Tibial nerve (tissue), 3 donors: ENCODE results near the gene CREB3L4.

Experiments used
- EP300 ChIP-seq, 2 donors: sonication (generic); formaldehyde crosslinking; IDR thresholded peaks; one replicate each; pipeline ENCODE4 v1.6.1; 2017; ENCODE audit warnings: antibody characterized with exemption in 2 of 2, mild to moderate bottlenecking in 1 of 2
- POLR2A ChIP-seq, 2 donors: fragments of 450-650 bp; IDR thresholded peaks; one replicate each; pipeline ENCODE4 v1.6.1; 2017; ENCODE audit warnings: antibody characterized with exemption in 2 of 2, mild to moderate bottlenecking in 2 of 2, moderate library complexity in 2 of 2

GRCh38 chr1:153944005-153944826, 23.5 kb upstream of the CREB3L4 start:
- TF ChIP-seq EP300 (IDR thresholded peaks at IDR 0.05) (no peak), POLR2A (IDR thresholded peaks at IDR 0.05) (no peak)
